ENCODE results near the gene SLC38A9.

GRCh38 chr5:55747778-55748318 lies 35.7 kb upstream of the SLC38A9 start:
- TF ChIP-seq KDM5A (IDR thresholded peaks at IDR 0.05) (no peak), JUNB (IDR thresholded peaks at IDR 0.05) (no peak), POLR2A (IDR thresholded peaks at IDR 0.05; ENCODE audit: low read length) (no peak), CTCF (IDR thresholded peaks at IDR 0.05) (no peak), CEBPB (IDR thresholded peaks at IDR 0.05) (no peak), CBX8 (IDR thresholded peaks at IDR 0.05) (no peak), PHF8 (IDR thresholded peaks at IDR 0.05; ENCODE audit: borderline replicate concordance, low read depth) (no peak), RARB (CRISPR knock-in tag; IDR thresholded peaks at IDR 0.05) (no peak)

Measured in A549 (cell line).